Measurements from ENCODE around the gene B3GAT1.

Gene B3GAT1

DNA sequence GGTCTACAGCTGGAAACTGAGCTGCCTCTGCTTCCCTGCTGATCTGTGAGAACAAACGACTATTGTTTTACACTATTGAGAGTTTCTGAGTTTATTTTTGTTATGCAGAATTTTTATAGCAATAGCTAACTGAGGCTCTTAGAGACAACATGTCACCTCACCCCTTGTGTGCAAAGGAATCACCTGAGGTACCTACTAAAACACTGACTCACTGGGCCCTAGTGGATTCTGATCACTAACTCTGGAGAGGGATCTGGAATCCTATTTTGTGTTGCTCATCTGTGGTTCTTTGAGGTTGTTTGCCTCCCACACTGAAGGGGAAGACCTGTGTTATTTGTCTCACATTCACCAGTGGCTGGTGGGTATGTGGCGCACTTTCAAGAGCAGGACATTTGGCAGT, 13.4 kb upstream of the B3GAT1 start:
- Mint-ChIP-seq H3K9me3 (no peaks in the 10 kb centered on the region), H3K27me3 (ENCODE audit: low read depth) (peaks cover 37% of the 10 kb centered on the region), H3K36me3 (ENCODE audit: low read depth) (no peaks in the 10 kb centered on the region), H3K4me1 (peaks cover 6% of the 10 kb centered on the region), H3K27ac (no peak overlapping the region), H3K4me3 (no peak overlapping the region)
- TF ChIP-seq CTCF (IDR thresholded peaks at IDR 0.05; ENCODE audit: unreplicated experiment in 3 of 3), result no peak

DNA sequence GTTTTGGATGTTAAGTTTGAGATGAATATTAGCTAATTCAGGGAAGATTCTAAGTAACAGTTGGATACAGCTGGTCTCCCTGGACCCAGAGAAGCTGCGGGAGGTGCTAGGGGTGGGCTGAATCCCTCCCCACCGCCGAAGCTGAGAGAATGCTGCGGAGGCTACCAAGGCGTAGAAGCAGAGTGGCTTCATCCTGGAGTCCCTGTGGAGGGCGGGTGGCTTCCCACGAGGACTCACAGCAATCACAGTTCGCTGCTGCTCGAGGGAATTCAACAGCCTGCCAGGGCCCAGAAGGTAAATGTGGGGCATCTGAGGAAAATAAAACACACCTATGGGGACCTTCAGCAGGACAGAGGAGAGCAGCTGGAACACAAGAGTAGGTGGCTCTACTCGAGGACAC, 11.1 kb upstream of the B3GAT1 start:
- Mint-ChIP-seq H3K4me3 (no peak overlapping the region), H3K9me3 (no peaks in the 10 kb centered on the region), H3K27ac (no peak overlapping the region), H3K36me3 (ENCODE audit: low read depth) (no peaks in the 10 kb centered on the region), H3K27me3 (ENCODE audit: low read depth) (peaks cover 45% of the 10 kb centered on the region), H3K4me1 (peaks cover 6% of the 10 kb centered on the region)
- TF ChIP-seq CTCF (IDR thresholded peaks at IDR 0.05; ENCODE audit: unreplicated experiment in 3 of 3), result no peak

GRCh38 chr11:134417871-134418840, 6.1 kb upstream of the B3GAT1 start:
- no peak overlapping the region for H3K4me3 Mint-ChIP-seq
- peaks cover 13% of the 10 kb centered on the region for H3K4me1 Mint-ChIP-seq
- no peaks in the 10 kb centered on the region for H3K9me3 Mint-ChIP-seq
- no peaks in the 10 kb centered on the region for H3K36me3 Mint-ChIP-seq (ENCODE audit: low read depth)
- no peak for TF ChIP-seq CTCF (IDR thresholded peaks at IDR 0.05; ENCODE audit: unreplicated experiment in 3 of 3)
- no peak overlapping the region for H3K27ac Mint-ChIP-seq
- H3K27me3 Mint-ChIP-seq (ENCODE audit: low read depth), result peaks cover 70% of the 10 kb centered on the region

DNA sequence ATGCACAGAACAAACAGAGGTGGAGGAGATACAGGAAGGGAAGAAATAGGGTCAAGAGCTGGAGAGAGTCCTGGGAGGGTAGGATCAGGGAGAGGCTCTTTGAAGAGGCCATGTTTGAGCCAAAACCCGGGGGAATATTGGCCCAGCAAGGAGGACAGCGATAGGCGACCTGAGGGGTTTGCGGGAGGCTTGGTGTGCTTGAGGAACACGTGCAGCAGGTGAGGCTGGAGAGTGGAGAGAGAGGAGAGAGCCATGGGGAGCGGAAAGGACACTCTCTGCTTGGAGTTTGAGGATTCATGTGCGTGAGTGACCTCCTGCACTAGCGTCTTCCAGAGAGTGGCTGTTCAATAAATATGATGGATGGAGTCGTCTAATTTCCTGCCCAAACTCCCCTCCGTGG, 4.7 kb upstream of the B3GAT1 start:
- no peaks in the 10 kb centered on the region for H3K36me3 Mint-ChIP-seq (ENCODE audit: low read depth)
- TF ChIP-seq CTCF (IDR thresholded peaks at IDR 0.05; ENCODE audit: unreplicated experiment in 3 of 3), result no peak
- no peaks in the 10 kb centered on the region for H3K9me3 Mint-ChIP-seq
- H3K27ac Mint-ChIP-seq, result no peak overlapping the region
- no peak overlapping the region for H3K4me3 Mint-ChIP-seq
- H3K4me1 Mint-ChIP-seq, result peaks cover 13% of the 10 kb centered on the region
- peaks cover 72% of the 10 kb centered on the region for H3K27me3 Mint-ChIP-seq (ENCODE audit: low read depth)

- Mint-ChIP-seq H3K27ac (no peak overlapping the region), H3K27me3 (ENCODE audit: low read depth) (peaks cover 80% of the 10 kb centered on the region), H3K9me3 (no peaks in the 10 kb centered on the region), H3K4me1 (peaks cover 13% of the 10 kb centered on the region), H3K36me3 (ENCODE audit: low read depth) (no peaks in the 10 kb centered on the region), H3K4me3 (peak overlapping the region; percentile 24 to 56 (median 54))
- TF ChIP-seq CTCF (IDR thresholded peaks at IDR 0.05; ENCODE audit: unreplicated experiment in 3 of 3), result no peak
Observed at GRCh38 chr11:134414766-134415765, 3.0 kb upstream of the B3GAT1 start.
